K562 (cell line): ENCODE measurements around the gene LY6G6C. TPM values are rescaled to one million over a fixed set of nuclear protein-coding genes. Genes with fewer than 3 reads are reported as not detected.

Experiments used
- CSDE1 ChIP-seq, 2 experiments: fragments of 450-650 bp; IDR thresholded peaks; 2 replicates each; pipeline ENCODE4 v1.6.1; 2016; ENCODE audit warnings: mild to moderate bottlenecking in 1 of 2
- DNMT1 ChIP-seq: fragments of 450-650 bp; IDR thresholded peaks from 2 replicates; pipeline ENCODE4 v1.6.1; 2016; ENCODE audit warnings: antibody characterized with exemption, mild to moderate bottlenecking
- EZH2 ChIP-seq: IDR thresholded peaks from 2 replicates; pipeline ENCODE4 v1.6.1; 2012; ENCODE audit warnings: low read depth, mild to moderate bottlenecking, inconsistent platforms, low read length, borderline replicate concordance
- ILK ChIP-seq: fragments of 450-650 bp; IDR thresholded peaks from 2 replicates; pipeline ENCODE4 v1.6.1; 2016; ENCODE audit warnings: missing genetic modification characterization, low read depth, mild to moderate bottlenecking, missing compliant biosample characterization, moderate library complexity, borderline replicate concordance
- KLF1 ChIP-seq: fragments of 450-650 bp; IDR thresholded peaks from 2 replicates; pipeline ENCODE4 v1.6.1; 2016; ENCODE audit warnings: missing genetic modification characterization, missing compliant biosample characterization
- NFATC3 ChIP-seq: fragments of 450-650 bp; IDR thresholded peaks from 2 replicates; pipeline ENCODE4 v1.6.1; 2017; ENCODE audit warnings: mild to moderate bottlenecking
- NFRKB ChIP-seq: fragments of 450-650 bp; IDR thresholded peaks from 2 replicates; pipeline ENCODE4 v1.6.1; 2016; ENCODE audit warnings: low read depth
- NR2F6 ChIP-seq: fragments of 450-650 bp; formaldehyde crosslinking; IDR thresholded peaks from 2 replicates; pipeline ENCODE4 v1.4.0; 2020; ENCODE audit warnings: mild to moderate bottlenecking
- PRPF4 ChIP-seq: fragments of 200-400 bp; formaldehyde crosslinking; IDR thresholded peaks from one replicate; pipeline ENCODE4 v1.6.1; 2017; ENCODE audit warnings: low read length, low read depth, mild to moderate bottlenecking; ENCODE audit not compliant: insufficient read depth, poor library complexity, severe bottlenecking
- PTRF ChIP-seq: fragments of 450-650 bp; IDR thresholded peaks from 2 replicates; pipeline ENCODE4 v1.6.1; 2016; ENCODE audit warnings: mild to moderate bottlenecking, missing genetic modification characterization, missing compliant biosample characterization
- ZNF57 ChIP-seq: fragments of 450-650 bp; formaldehyde crosslinking; IDR thresholded peaks from 2 replicates; pipeline ENCODE4 v1.4.0; 2020; ENCODE audit warnings: mild to moderate bottlenecking, moderate library complexity
- ZZZ3 ChIP-seq: fragments of 450-650 bp; IDR thresholded peaks from 2 replicates; pipeline ENCODE4 v1.6.1; 2016; ENCODE audit warnings: antibody characterized with exemption, mild to moderate bottlenecking, moderate library complexity
- polyA plus RNA-seq, 8 experiments: library from polyadenylated mRNA; depleted of rRNA in 4 of 8; stranded (reverse) in 5 of 8; unstranded in 3 of 8; fragments of >200 nt; fragmentation: Nextera tagmentation in 2 of 8; fragmentation: Illumina TruSeq in 1 of 8; extraction: Ambion mirVana in 2 of 8; extraction: Trizol in 1 of 8; gene quantifications; 2 replicates each; pipeline versions ENCODE4 v1.2.1 to v1.2.3, GENCODE V29; 2011 to 2014; ENCODE audit warnings: inconsistent platforms in 1 of 8, missing spikeins in 1 of 8
- total RNA-seq, 7 experiments: library from RNA; depleted of rRNA in 6 of 7; stranded (reverse); fragments of >200 nt in 6 of 7; fragmentation: Illumina TruSeq in 2 of 7; extraction: Trizol in 2 of 7; gene quantifications; 2 replicates each; pipeline versions ENCODE4 v1.2.1 to v1.2.3, GENCODE V29; 2011 to 2021; ENCODE audit warnings: low replicate concordance in 1 of 7
- TF ChIP-seq, protein P1 (sequence below): fragments of 200-800 bp; sonication (Bioruptor generic); IDR thresholded peaks from 2 replicates; pipeline ENCODE4 v1.6.1; 2016; ENCODE audit warnings: missing genetic modification characterization, missing compliant biosample characterization

Gene LY6G6C
- total and polyA plus RNA-seq, 9 of the 15 experiments (the other 6 are each of a cell fraction or from before 2014, with no cell fraction given): 0.06 to 0.20 TPM; not detected in 7

- no peak for TF ChIP-seq NR2F6 (CRISPR knock-in tag)
- TF ChIP-seq ILK (tag): no peak
- no peak; the same call in 1 of the 2 replicates for TF ChIP-seq NFATC3
- TF ChIP-seq CSDE1 (IDR thresholded peaks at IDR 0.05): no peak
- no peak for TF ChIP-seq PRPF4
- TF ChIP-seq, protein P1, sequence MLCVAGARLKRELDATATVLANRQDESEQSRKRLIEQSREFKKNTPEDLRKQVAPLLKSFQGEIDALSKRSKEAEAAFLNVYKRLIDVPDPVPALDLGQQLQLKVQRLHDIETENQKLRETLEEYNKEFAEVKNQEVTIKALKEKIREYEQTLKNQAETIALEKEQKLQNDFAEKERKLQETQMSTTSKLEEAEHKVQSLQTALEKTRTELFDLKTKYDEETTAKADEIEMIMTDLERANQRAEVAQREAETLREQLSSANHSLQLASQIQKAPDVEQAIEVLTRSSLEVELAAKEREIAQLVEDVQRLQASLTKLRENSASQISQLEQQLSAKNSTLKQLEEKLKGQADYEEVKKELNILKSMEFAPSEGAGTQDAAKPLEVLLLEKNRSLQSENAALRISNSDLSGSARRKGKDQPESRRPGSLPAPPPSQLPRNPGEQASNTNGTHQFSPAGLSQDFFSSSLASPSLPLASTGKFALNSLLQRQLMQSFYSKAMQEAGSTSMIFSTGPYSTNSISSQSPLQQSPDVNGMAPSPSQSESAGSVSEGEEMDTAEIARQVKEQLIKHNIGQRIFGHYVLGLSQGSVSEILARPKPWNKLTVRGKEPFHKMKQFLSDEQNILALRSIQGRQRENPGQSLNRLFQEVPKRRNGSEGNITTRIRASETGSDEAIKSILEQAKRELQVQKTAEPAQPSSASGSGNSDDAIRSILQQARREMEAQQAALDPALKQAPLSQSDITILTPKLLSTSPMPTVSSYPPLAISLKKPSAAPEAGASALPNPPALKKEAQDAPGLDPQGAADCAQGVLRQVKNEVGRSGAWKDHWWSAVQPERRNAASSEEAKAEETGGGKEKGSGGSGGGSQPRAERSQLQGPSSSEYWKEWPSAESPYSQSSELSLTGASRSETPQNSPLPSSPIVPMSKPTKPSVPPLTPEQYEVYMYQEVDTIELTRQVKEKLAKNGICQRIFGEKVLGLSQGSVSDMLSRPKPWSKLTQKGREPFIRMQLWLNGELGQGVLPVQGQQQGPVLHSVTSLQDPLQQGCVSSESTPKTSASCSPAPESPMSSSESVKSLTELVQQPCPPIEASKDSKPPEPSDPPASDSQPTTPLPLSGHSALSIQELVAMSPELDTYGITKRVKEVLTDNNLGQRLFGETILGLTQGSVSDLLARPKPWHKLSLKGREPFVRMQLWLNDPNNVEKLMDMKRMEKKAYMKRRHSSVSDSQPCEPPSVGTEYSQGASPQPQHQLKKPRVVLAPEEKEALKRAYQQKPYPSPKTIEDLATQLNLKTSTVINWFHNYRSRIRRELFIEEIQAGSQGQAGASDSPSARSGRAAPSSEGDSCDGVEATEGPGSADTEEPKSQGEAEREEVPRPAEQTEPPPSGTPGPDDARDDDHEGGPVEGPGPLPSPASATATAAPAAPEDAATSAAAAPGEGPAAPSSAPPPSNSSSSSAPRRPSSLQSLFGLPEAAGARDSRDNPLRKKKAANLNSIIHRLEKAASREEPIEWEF (CRISPR knock-in tag): no peak
- peak; percentile 58; the same call in 1 of the 2 replicates for TF ChIP-seq KLF1 (tag)
- TF ChIP-seq EZH2: no peak
- TF ChIP-seq ZNF57 (CRISPR knock-in tag): 0 out of 2 replicates have a peak, but pooled peaks have one; percentile 73
- peak; percentile 96; the same call in 1 of the 2 replicates for TF ChIP-seq DNMT1
- no peak for TF ChIP-seq ZZZ3
- no peak for TF ChIP-seq NFRKB
- TF ChIP-seq PTRF (tag): no peak
Observed at GRCh38 chr6:31734821-31735406, 13.4 kb upstream of the LY6G6C start (continued).
